GM18858 (cell line): ENCODE results near the gene LBR.
"Not testable (repeated sequence)": the region's sequence is repeated elsewhere in the genome, so short reads cannot be mapped to it uniquely, and the experiment has no call there.

Experiments used
- ATAC-seq: cut with Tn5 transposase; IDR thresholded peaks from one replicate; pipeline ENCODE4 v1.9.1; 2021; ENCODE audit not compliant: unreplicated experiment

Gene LBR

DNA sequence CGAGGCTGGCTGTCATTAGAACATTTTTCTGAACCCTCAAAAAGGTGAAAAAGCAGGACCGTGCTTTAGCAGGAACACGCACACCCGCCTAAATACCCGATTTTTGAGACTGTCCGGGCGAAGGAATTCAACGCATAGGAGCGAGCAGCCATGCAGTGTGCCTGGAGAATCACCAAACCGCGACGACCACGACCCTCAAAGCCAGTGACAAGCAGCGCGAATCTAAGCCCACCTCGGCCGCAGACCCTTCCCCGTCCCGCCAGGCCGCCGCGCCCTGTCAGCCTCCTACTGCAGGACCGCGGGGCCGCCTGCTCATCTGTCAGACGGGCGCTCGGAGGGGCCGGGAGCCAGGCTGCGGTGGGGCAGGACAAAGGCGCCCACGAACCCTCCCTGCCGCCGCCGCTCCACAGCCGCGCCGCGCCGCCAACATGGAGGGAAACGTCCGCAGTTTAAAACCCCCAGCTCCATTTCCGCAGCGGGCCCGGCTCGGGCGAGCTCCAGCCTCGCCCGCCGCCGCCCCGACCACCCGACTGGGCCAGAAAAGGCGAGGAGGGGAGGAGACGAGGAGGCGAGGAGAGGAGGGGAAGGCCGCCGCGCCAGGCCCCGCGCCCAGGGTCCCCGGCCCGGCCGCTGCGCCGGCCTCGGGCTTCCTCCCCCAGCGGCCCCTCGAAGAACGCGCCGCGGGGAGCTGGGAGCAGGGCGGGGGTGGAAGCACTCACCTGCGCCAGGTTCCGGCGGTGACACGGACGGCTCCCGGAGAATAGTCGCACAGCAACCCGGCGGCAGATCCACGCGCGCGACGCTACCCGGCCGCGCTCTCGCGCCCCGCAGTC, at the start of gene LBR:
Gene LBR, minus strand, starts transcription at position 804 of the 833 bp plus-strand sequence. CDS start 3,963 bp downstream, outside the sequence.
- ATAC-seq: peak; percentile 3

GRCh38 chr1:225477296-225477911, 49.6 kb upstream of the LBR start:
- no peak for ATAC-seq

DNA sequence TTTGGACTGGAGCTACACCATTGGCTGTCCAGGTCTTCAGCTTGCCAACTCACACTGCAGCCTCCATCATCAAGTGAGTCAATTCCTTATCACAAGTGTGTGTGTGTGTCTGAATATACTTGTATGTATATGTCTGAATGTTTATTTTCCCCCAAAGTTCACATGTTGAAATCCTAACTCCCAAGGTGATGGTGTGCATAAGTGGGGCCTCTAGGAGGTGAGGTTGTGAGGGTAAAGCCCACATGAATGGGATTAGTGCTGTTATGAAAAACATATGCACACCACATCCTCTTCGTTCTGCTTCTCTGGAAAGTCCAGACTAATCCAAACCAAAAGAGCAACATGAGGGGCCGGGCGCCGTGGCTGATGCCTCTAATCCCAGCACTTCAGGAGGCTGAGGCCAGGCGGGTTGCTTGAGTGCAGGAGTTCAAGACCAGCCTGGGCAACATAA, 48.7 kb upstream of the LBR start:
- ATAC-seq: no peak

DNA sequence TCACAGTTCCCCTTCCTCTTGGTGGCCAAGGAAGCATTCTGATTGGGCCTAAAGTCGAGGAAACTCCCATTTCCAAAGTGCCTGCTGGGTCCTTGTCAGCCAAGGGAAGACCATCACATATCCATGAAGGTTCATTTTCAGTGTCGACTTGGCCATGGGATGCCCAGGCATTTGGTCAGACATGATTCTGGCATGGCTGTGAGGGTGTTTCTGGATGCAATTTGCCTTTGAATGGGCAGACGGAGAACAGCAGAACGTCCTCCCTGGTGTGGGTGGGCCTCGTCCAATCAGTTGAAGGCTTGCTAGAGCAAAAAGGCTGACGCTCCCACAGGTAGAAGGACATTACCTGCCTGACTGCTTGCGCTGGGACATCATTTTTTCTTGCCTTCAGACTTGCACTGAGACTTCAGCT, 48.3 kb upstream of the LBR start:
- ATAC-seq: no peak

- peak; percentile 76 for ATAC-seq
Observed at GRCh38 chr1:225474986-225475820, 47.4 kb upstream of the LBR start.

- ATAC-seq: no peak
Observed at GRCh38 chr1:225474439-225474985, 46.7 kb upstream of the LBR start.

DNA sequence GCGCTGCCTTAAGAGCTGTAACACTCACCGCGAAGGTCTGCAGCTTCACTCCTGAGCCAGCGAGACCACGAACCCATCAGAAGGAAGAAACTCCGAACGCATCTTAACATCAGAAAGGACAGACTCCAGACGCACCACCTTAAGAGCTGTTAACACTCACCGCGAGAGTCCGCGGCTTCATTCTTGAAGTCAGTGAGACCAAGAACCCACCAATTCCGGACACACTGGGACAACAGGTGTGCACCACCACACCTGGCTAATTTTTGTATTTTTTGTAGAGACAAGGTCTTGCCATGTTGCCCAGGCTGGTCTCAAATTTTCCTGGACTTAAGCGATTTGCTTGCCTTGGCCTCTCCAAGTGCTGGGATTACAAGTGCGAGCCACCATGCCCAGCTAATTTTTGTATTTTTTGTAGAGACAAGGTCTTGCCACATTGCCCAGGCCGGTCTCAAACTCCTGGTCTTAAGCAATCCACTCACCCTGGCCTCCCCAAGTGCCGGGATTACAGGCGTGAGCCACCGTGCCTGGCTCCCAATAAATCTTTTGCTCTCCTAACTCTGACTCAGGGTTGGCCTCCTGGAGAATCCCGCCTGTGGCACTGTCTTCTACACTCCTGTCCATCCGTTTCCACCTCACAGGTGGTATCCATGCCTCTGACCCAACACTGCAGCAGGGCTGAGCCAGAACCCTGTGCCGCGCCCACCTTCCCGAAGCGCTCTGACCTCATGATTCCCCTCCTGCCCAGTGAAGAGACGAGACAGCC, 46.0 kb upstream of the LBR start:
- not testable (repeated sequence) for ATAC-seq

DNA sequence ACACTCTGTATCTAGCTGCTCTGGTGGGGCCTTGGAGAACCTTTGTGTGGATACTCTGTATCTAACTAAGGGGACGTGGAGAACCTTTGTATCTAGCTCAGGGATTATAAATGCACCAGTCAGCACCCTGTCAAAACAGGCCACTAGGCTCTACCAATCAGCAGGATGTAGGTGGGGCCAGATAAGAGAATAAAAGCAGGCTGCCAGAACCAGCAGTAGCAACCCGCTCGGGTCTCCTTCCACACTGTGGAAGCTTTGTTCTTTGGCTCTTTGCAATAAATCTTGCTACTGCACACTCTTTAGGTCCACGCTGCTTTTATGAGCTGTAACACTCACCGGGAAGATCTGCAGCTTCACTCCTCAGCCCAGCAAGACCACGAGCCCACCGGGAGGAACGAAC, 45.4 kb upstream of the LBR start:
- not testable (repeated sequence) for ATAC-seq

GRCh38 chr1:225471453-225472301, 43.8 kb upstream of the LBR start:
- ATAC-seq: no peak

- no peak for ATAC-seq
Observed at GRCh38 chr1:225471109-225471452, 43.2 kb upstream of the LBR start.

DNA sequence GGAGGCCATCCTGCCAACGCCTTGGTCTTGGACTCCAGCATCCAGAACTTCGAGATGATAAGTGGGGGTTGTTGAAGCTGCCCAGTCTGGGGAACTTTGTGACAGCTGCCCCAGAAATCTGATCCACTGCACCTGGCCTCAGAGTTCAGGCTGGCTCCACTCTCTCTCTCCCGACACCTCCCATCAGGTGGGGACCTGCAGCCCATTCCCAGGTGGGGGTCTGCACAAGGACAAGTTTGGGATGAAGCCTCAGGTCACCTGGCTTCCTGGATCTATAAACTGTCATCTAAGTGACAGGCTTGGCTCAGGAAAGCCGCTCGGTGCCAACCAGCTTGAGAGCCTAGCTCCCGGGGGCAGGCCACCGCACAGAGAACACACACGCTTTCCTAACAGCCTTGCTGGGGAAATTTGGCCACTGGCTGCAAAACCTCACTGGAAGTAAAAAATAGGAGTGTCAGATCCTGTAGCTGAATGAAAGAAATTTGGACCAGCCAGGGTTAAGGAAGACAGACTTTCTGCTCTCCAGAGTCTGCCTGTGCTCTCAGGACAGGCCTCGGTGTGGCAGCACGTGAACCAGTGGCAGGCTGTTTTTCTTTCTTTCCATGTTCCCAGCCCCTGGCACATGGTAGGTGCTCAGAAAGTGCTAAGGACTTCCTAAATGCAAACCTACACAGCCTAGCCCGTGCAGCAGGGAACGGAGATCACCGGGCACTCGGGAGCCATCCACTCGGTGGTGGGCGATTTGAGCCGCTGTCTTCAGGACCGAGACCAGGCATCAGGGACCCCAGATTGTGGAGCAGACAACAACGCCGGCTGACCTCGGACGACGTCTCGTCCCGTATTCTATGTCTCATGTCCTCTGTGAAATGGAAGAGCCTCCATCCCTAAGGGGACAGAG, 42.6 kb upstream of the LBR start:
- ATAC-seq: no peak

DNA sequence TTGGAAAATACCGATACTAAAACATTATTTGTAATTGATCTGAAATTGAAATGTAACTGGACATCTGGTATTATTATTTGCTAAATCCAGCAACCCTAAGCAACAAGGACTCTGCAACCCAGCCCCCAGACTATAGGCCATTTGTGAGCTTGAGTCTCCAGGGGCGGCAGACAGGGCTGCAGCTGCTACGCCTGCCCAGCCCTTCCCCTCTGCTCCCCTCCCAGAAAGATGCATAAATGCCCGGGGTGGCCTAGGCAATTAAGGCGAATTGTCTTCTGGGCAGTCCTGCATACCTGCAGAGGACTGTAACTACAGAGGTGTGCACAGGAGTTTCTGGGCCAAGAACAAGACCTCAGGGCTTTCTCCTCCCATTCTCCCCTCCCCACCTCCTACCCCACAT, 41.2 kb upstream of the LBR start:
- ATAC-seq: no peak

- no peak for ATAC-seq
Observed at GRCh38 chr1:225468270-225469020, 40.6 kb upstream of the LBR start.

GRCh38 chr1:225467193-225468020, 39.6 kb upstream of the LBR start:
- ATAC-seq: peak; percentile 86

- no peak for ATAC-seq
Observed at GRCh38 chr1:225466848-225467192, 39.0 kb upstream of the LBR start.

- no peak for ATAC-seq
Observed at GRCh38 chr1:225465793-225466517, 38.1 kb upstream of the LBR start.
